BLaER1 treated with 17β-estradiol and CSF1 and Interleukin-3, amounts not matched to agents 10 nM and 100 nM (cell line): ENCODE data around the gene FAM167B.

Experiments
- H3K27ac ChIP-seq, 11 experiments: shearing (Covaris generic); formaldehyde crosslinking; 2 replicates each; pipeline ENCODE4 v1.8.1; 2022
- H3K27me3 ChIP-seq, 11 experiments: shearing (Covaris generic); formaldehyde crosslinking; 2 replicates each; pipeline ENCODE4 v1.8.1; 2022
- H3K36me3 ChIP-seq, 11 experiments: shearing (Covaris generic); formaldehyde crosslinking; 2 replicates each; pipeline ENCODE4 v1.8.1; 2022
- H3K4me1 ChIP-seq, 10 experiments: shearing (Covaris generic); formaldehyde crosslinking; 2 replicates each; pipeline ENCODE4 v1.8.1; 2022
- H3K4me2 ChIP-seq, 11 experiments: shearing (Covaris generic); formaldehyde crosslinking; 2 replicates each; pipeline ENCODE4 v1.8.1; 2022
- H3K4me3 ChIP-seq, 10 experiments: shearing (Covaris generic); formaldehyde crosslinking; 2 replicates each; pipeline ENCODE4 v1.8.1; 2022
- H3K9ac ChIP-seq, 11 experiments: shearing (Covaris generic); formaldehyde crosslinking; 2 replicates each; pipeline ENCODE4 v1.8.1; 2022
- H3K9me3 ChIP-seq, 11 experiments: shearing (Covaris generic); formaldehyde crosslinking; replicated peaks in 1 of 11; 2 replicates each; pipeline ENCODE4 v1.8.1; 2022
- H4K20me1 ChIP-seq, 11 experiments: shearing (Covaris generic); formaldehyde crosslinking; 2 replicates each; pipeline ENCODE4 v1.8.1; 2022
- Cebpa-rat ChIP-seq, 11 experiments: shearing (Covaris generic); IDR thresholded peaks; 2 replicates each; pipeline ENCODE4 v1.8.1; 2022

Gene FAM167B

DNA sequence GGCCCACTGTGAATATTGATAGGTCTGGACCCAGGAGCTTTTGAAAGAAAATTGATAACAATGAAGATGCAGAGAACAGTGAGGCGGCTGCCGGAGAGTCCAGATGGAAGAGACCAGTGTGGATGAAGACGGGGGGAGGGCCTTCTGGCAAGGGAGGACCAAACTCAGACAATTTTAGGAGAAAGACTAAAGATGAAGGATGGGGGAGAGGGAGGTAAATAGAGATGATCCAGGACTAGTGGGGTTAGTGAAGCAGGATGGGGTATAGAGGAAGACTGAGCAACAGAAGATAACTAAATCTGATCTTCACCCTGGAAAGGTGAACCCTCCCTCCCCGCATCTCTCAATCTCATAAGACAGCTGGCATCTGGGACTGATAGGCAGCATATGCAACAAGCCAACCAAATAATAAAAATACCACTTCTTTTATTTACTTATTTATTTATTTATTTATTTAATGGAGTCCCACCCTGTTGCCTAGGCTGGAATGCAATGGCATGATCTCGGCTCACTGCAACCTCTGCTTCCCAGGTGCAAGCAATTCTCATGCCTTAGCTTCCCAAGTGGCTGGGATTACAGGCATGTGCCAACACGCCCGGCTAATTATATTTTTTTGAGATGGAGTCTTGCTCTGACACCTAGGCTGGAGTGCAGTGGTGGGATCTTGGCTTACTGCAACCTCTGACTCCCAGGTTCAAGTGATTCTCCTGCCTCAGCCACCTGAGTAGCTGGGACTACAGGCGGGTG, 14.3 kb upstream of the FAM167B start:
- Histone ChIP-seq H3K36me3 (peaks cover 44 to 84% (median 59%) of the 10 kb centered on the region in 11 experiments), H3K4me2 (no peak overlapping the region), H4K20me1 (peaks cover 0 to 33% (median 13%) of the 10 kb centered on the region in 11 experiments; a peak in 12 of 22 replicates), H3K27ac (no peak overlapping the region), H3K4me3 (no peak overlapping the region), H3K27me3 (no peaks in the 10 kb centered on the region), H3K9ac (no peak overlapping the region), H3K9me3 (no peaks in the 10 kb centered on the region), H3K4me1 (no peaks in the 10 kb centered on the region)
- TF ChIP-seq Cebpa-rat (IDR thresholded peaks at IDR 0.05), result no peak

GRCh38 chr1:32234792-32235191, 12.2 kb upstream of the FAM167B start:
- Histone ChIP-seq H3K4me3 (no peak overlapping the region), H3K36me3 (peaks cover 23 to 64% (median 39%) of the 10 kb centered on the region in 11 experiments), H3K27ac (no peak overlapping the region), H4K20me1 (peaks cover 0 to 20% (median 8%) of the 10 kb centered on the region in 11 experiments; a peak in 10 of 22 replicates), H3K27me3 (no peaks in the 10 kb centered on the region), H3K4me1 (peaks cover 0 to 10% (median 6%) of the 10 kb centered on the region in 10 experiments; a peak in 16 of 20 replicates), H3K9ac (no peak overlapping the region), H3K4me2 (no peak overlapping the region), H3K9me3 (no peaks in the 10 kb centered on the region)
- TF ChIP-seq Cebpa-rat (IDR thresholded peaks at IDR 0.05), result no peak

- Histone ChIP-seq H3K4me2 (peak overlapping the region in 8 of 11 experiments; percentile 80 to 100 (median 99); a peak in 14 of 22 replicates), H3K27me3 (no peaks in the 10 kb centered on the region; a peak in 1 of 22 replicates), H4K20me1 (no peaks in the 10 kb centered on the region; a peak in 1 of 22 replicates), H3K27ac (no peak overlapping the region), H3K4me3 (no peak overlapping the region), H3K36me3 (peaks cover 0 to 18% (median 4%) of the 10 kb centered on the region in 11 experiments; a peak in 7 of 22 replicates), H3K9me3 (no peaks in the 10 kb centered on the region), H3K4me1 (peaks cover 16 to 44% (median 37%) of the 10 kb centered on the region in 10 experiments), H3K9ac (peak overlapping the region in 1 of 11 experiments; percentile 77; a peak in 1 of 22 replicates)
- no peak for TF ChIP-seq Cebpa-rat (IDR thresholded peaks at IDR 0.05)
Measured at GRCh38 chr1:32239337-32239736, 7.7 kb upstream of the FAM167B start.

DNA sequence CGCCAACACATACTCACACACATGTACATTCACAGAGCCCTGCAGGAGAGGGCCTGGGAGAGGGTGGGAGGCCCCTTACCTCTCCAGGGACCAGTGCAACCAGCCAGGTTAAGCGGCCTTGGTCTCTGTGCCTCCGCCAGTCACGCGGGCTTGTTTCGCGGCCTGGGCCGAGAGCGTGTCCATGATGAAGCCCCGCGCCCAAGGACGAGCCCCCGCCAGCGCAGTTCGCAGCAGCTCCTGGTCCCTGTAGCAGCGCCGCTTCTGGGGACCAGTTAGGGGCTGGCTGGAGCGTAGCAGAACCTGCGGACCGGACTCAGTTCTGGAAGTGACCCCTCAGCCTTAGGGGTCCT, 7.3 kb upstream of the FAM167B start:
- Histone ChIP-seq H3K36me3 (peaks cover 0 to 14% (median under 1%) of the 10 kb centered on the region in 11 experiments; a peak in 5 of 22 replicates), H4K20me1 (no peaks in the 10 kb centered on the region), H3K4me2 (peak overlapping the region; percentile 80 to 100 (median 99)), H3K27me3 (no peaks in the 10 kb centered on the region; a peak in 1 of 22 replicates), H3K4me3 (peak overlapping the region in 9 of 10 experiments; percentile 57 to 77 (median 64); a peak in 15 of 20 replicates), H3K4me1 (peaks cover 16 to 44% (median 37%) of the 10 kb centered on the region in 10 experiments), H3K9ac (peak overlapping the region in 7 of 11 experiments; percentile 50 to 77 (median 67); a peak in 9 of 22 replicates), H3K27ac (peak overlapping the region in 1 of 11 experiments; percentile 70; a peak in 2 of 22 replicates), H3K9me3 (no peaks in the 10 kb centered on the region)
- no peak for TF ChIP-seq Cebpa-rat (IDR thresholded peaks at IDR 0.05)

DNA sequence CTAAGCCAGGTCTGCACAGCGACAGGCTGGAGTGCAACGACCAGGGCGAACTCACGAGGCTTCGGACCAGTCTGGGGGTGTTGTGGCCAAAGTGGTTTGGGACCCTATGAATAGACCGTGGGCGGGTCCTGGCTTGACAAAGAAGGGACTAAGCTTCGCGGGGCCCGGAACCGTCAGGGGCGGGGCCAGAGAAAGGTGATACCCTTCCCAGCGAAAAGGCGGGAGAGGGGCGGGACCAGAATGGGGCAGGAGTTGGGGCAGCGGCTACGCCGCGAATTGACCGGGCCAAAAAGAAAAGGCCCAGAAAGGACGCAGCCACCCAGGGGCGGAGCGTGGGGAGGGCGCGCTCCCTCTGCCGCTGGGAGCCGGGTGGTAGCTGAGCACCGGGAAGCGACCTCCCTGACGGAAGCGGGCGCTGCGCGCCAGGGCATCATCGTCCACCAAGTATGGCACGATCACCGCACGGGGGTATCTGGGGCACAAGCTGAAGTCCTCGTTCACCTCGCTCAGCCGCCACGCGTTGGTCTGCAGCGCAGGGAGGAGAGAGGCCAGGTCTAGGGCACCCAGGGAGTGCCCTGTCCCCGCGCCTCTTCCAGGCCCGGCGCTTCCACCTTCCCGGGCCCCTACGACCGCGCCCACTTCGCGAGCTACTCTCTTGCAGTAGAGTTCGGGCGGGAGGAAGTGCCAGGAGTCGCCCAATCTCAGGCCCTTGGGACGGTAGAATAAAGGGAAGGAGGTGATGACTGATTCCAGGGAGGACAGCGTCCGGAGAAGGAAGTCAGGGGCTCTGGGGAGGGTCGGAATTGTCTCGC, 6.7 kb upstream of the FAM167B start:
- no peak for TF ChIP-seq Cebpa-rat (IDR thresholded peaks at IDR 0.05)
- peaks cover 0 to 8% (median 0%) of the 10 kb centered on the region in 11 experiments; a peak in 4 of 22 replicates for H3K36me3 ChIP-seq

DNA sequence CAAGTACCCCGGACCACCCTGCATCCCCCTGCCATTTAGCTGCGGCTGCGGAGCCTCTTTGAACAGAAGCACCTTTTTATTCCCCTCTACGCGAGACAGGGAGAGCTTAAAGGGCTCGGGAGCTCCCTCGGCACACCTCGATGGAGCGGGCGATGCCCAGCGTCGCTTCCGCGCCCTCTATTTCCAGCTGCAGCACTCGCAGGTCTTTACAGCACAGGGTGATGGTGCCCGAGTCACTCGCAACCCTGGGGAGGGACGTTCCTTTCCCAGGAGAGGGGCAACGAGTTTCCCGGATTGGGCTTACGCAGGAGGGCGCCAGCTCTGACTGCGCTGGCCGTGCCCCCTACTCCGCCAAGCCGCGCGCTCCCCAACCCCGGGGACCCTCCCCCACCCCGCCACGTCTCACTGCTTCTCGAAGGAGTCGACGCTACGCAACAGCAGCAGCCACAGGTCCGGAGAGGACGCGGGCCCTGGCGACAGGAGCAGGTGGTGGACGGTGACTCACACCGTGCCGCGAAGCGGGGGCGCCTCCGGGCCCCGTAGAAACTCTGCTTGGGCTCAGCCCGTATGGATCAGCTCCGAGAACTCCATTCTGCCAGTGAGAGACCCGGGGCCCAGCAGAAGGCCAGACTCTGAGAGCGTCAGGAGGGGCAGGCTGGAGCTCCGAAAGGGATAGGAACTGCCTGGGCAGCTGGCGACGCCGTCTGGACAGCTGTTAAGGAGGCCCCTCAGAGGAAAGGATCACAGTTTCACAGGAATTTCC, 5.8 kb upstream of the FAM167B start:
- peak overlapping the region in 8 of 11 experiments; percentile 22 to 70 (median 49); a peak in 13 of 22 replicates for H3K27ac ChIP-seq
- peak overlapping the region; percentile 80 to 100 (median 99) for H3K4me2 ChIP-seq
- H3K36me3 ChIP-seq, result no peaks in the 10 kb centered on the region
- peaks cover 20 to 54% (median 45%) of the 10 kb centered on the region in 10 experiments for H3K4me1 ChIP-seq
- no peaks in the 10 kb centered on the region for H4K20me1 ChIP-seq
- H3K9ac ChIP-seq, result peak overlapping the region; percentile 42 to 77 (median 64); a peak in 21 of 22 replicates
- no peaks in the 10 kb centered on the region; a peak in 1 of 22 replicates for H3K27me3 ChIP-seq
- no peak for TF ChIP-seq Cebpa-rat (IDR thresholded peaks at IDR 0.05)
- H3K9me3 ChIP-seq, result no peaks in the 10 kb centered on the region
- peak overlapping the region; percentile 57 to 77 (median 64) for H3K4me3 ChIP-seq

More for the DNA sequence above, 6.7 kb upstream of the FAM167B start:
- Histone ChIP-seq H4K20me1 (no peaks in the 10 kb centered on the region), H3K4me2 (peak overlapping the region; percentile 80 to 100 (median 99)), H3K27me3 (no peaks in the 10 kb centered on the region; a peak in 1 of 22 replicates), H3K4me3 (peak overlapping the region; percentile 57 to 77 (median 64)), H3K9me3 (no peaks in the 10 kb centered on the region), H3K4me1 (peaks cover 16 to 46% (median 37%) of the 10 kb centered on the region in 10 experiments), H3K9ac (peak overlapping the region; percentile 42 to 77 (median 64); a peak in 20 of 22 replicates), H3K27ac (peak overlapping the region in 8 of 11 experiments; percentile 22 to 70 (median 49); a peak in 13 of 22 replicates)

GRCh38 chr1:32242341-32242851, 4.6 kb upstream of the FAM167B start:
- Histone ChIP-seq H3K4me3 (no peak overlapping the region), H3K9ac (no peak overlapping the region), H3K36me3 (no peaks in the 10 kb centered on the region), H3K4me1 (peaks cover 31 to 66% (median 57%) of the 10 kb centered on the region in 10 experiments), H3K27ac (peak overlapping the region in 1 of 11 experiments; percentile 12; a peak in 2 of 22 replicates), H3K9me3 (no peaks in the 10 kb centered on the region), H3K4me2 (peak overlapping the region; percentile 80 to 100 (median 99)), H4K20me1 (peaks cover 0 to 4% (median 0%) of the 10 kb centered on the region in 11 experiments; a peak in 1 of 22 replicates), H3K27me3 (no peaks in the 10 kb centered on the region; a peak in 1 of 22 replicates)
- no peak for TF ChIP-seq Cebpa-rat (IDR thresholded peaks at IDR 0.05)

GRCh38 chr1:32247452-32247851, 430 bp downstream of the FAM167B start:
- no peak overlapping the region for H3K4me3 ChIP-seq
- peak overlapping the region; percentile 36 to 98 (median 94); a peak in 19 of 22 replicates for H3K4me2 ChIP-seq
- TF ChIP-seq Cebpa-rat (IDR thresholded peaks at IDR 0.05), result no peak
- H3K9me3 ChIP-seq, result no peaks in the 10 kb centered on the region
- peaks cover 0 to 16% (median 0%) of the 10 kb centered on the region in 11 experiments; a peak in 1 of 22 replicates for H4K20me1 ChIP-seq
- no peak overlapping the region for H3K9ac ChIP-seq
- peaks cover 60 to 81% (median 77%) of the 10 kb centered on the region in 10 experiments for H3K4me1 ChIP-seq
- peak overlapping the region in 2 of 11 experiments; percentile 79 to 89; a peak in 4 of 22 replicates for H3K27ac ChIP-seq
- no peaks in the 10 kb centered on the region for H3K36me3 ChIP-seq
- H3K27me3 ChIP-seq, result peaks cover 0 to 6% (median 0%) of the 10 kb centered on the region in 11 experiments; a peak in 1 of 22 replicates
